ENCODE measurements around the gene TCF7L2. TPM values are rescaled to one million over a fixed set of nuclear protein-coding genes. Genes with fewer than 3 reads are reported as not detected.

Gene TCF7L2
- total RNA-seq, 2 experiments from 2014 or later: 2.0 to 2.1 TPM

DNA sequence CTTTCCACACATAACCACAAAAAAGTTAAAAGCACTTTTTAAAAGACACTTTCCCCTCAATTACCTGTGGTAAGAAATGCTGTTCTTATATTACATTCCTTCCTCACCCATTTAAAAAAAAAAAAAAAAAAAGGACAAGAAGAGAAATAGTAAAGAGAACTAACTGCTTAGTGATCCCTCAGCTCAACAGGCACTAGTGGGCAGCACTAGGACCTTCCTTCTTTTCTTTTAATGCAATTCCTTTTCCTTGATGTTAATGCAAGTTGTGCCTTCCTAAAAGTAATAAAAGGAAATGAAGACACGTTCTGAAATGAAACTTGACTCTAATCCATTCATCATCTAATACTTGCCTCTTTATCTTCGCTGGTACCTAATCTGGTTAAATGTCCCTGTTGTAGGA, 189.7 kb downstream of the TCF7L2 start:
- H3K27ac Mint-ChIP-seq: no peak overlapping the region
- no peaks in the 10 kb centered on the region for H3K4me1 Mint-ChIP-seq (ENCODE audit: low read depth)
- no peak for DNase-seq
- no peak overlapping the region for H3K4me3 Mint-ChIP-seq
- CTCF ChIA-PET: interaction anchor here (0.7 to 1.0 kb wide), 2 partner anchors 246 to 598 kb away, joined by 3 to 4 read pairs; no protein-coding TSS in a partner anchor
- intact Hi-C loops (cut with micrococcal nuclease): no loop called here
- H3K36me3 Mint-ChIP-seq (ENCODE audit: low read depth): no peaks in the 10 kb centered on the region
- H3K27me3 Mint-ChIP-seq (ENCODE audit: low read depth): no peaks in the 10 kb centered on the region
- H3K9me3 Mint-ChIP-seq: no peaks in the 10 kb centered on the region

DNA sequence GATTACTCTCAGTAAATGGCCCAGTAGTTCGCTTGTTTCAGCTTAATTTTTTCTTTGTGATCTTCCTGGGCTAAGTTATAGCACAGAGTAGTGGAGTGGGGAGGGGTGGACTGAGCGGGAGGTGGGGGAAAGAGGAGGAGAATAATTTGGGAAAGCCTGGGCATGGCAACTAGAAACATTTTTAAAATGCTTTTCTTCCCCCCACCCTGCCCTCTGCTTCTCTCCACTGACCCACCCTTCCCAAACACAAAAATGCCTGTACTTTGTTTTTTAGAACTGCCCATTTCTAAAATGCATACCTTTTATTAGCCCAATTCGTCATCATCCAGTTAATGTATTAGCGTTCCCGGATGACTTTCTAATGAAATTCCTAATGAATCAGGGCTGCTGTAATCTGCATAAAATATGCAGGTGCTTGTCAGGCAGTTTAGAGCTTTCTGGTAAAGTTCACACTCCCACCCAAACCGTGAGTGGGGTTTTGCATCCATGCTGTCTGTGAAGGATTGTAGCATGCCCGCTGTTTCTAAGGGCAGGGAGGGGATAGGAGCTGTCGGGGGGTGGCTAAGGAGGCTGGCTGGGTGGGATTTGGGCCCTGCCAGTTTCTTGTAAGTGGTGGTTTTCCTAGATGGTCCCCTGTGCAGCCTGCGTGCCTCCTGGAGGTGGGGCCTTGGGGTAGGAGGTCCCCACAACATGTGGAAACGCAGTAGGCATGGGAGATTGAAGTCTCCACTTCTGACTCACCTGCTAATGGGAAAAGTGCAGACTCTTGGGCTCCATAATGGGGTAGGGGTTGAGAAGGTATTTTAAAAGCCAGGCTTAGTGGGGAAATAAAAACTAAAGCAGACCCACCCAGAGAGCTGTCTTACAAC, 190.3 kb downstream of the TCF7L2 start:
- no peaks in the 10 kb centered on the region for H3K36me3 Mint-ChIP-seq (ENCODE audit: low read depth)
- no peaks in the 10 kb centered on the region for H3K4me1 Mint-ChIP-seq (ENCODE audit: low read depth)
- H3K27ac Mint-ChIP-seq: no peak overlapping the region
- CTCF ChIA-PET: interaction anchor here (0.7 kb wide), 1 partner anchor 599 kb away, joined by 3 read pairs; no protein-coding TSS in a partner anchor
- H3K9me3 Mint-ChIP-seq: no peaks in the 10 kb centered on the region
- H3K4me3 Mint-ChIP-seq: no peak overlapping the region
- DNase-seq: no peak
- no peaks in the 10 kb centered on the region for H3K27me3 Mint-ChIP-seq (ENCODE audit: low read depth)
- intact Hi-C loops (cut with micrococcal nuclease): no loop called here

DNA sequence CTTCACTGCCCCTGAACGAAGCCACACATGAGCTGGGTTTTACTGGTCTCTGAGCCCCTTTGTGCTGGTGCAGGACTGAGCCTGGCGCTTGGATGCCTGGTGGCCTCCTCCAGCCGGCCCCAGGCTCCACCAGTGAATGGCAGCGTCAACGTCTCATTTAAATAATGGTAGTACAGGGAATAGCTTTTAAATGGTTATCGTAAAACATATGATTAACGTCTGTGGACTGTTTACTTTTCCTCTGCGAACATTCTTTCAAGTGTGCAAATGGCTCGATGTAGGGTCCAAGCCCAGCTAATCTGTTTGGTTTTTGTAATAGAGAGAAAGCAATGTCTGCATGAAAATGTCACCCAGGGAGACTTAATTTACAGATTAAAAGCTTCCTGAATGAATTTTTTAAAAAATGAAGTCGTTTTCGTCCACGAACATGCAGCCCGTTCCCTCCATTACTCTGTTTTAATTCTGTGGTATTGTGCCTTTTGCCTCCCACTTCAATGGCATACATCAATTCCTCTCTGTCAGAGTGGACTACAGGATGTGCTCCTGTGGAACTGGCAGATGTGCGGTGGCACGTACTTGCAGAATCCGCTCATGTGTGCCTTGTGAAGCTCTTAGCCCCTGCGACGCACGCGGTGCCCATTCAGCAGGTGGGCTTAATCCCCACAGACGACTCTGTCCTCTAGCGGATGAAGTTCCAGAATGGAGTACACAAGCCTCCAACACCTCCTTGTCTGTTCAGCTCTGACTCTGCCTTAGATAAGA, 192.7 kb downstream of the TCF7L2 start:
- H3K4me3 Mint-ChIP-seq: no peak overlapping the region
- H3K27me3 Mint-ChIP-seq (ENCODE audit: low read depth): no peaks in the 10 kb centered on the region
- no peak for DNase-seq
- CTCF ChIA-PET: no interaction called here
- H3K9me3 Mint-ChIP-seq: no peaks in the 10 kb centered on the region
- H3K4me1 Mint-ChIP-seq (ENCODE audit: low read depth): no peaks in the 10 kb centered on the region
- no peaks in the 10 kb centered on the region for H3K36me3 Mint-ChIP-seq (ENCODE audit: low read depth)
- H3K27ac Mint-ChIP-seq: no peak overlapping the region
- intact Hi-C loops (cut with micrococcal nuclease): no loop called here

DNA sequence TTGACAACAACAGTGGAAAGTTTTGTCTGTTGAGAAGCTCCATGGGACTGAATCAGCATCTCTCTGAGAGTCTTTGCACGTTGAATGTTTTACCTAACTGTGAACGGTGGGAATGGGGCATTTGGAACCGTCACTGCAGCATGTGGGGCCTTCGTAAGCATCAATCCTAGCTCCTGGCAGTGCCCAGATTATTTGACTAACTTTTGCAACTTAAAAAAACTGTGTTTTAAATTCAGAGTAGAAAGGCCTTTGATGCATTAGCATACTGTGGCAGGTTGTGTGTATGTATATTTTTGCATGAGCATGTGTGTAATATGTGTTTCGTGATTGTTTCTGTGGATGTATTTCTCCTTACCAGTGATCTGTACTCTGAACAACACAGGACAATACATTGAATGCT, 194.5 kb downstream of the TCF7L2 start:
- DNase-seq: no peak
- Mint-ChIP-seq H3K27me3 (ENCODE audit: low read depth) (no peaks in the 10 kb centered on the region), H3K27ac (no peak overlapping the region), H3K36me3 (ENCODE audit: low read depth) (no peaks in the 10 kb centered on the region), H3K4me3 (no peak overlapping the region), H3K4me1 (ENCODE audit: low read depth) (no peaks in the 10 kb centered on the region), H3K9me3 (no peaks in the 10 kb centered on the region)
- intact Hi-C loops (cut with micrococcal nuclease): no loop called here
- CTCF ChIA-PET: no interaction called here

DNA sequence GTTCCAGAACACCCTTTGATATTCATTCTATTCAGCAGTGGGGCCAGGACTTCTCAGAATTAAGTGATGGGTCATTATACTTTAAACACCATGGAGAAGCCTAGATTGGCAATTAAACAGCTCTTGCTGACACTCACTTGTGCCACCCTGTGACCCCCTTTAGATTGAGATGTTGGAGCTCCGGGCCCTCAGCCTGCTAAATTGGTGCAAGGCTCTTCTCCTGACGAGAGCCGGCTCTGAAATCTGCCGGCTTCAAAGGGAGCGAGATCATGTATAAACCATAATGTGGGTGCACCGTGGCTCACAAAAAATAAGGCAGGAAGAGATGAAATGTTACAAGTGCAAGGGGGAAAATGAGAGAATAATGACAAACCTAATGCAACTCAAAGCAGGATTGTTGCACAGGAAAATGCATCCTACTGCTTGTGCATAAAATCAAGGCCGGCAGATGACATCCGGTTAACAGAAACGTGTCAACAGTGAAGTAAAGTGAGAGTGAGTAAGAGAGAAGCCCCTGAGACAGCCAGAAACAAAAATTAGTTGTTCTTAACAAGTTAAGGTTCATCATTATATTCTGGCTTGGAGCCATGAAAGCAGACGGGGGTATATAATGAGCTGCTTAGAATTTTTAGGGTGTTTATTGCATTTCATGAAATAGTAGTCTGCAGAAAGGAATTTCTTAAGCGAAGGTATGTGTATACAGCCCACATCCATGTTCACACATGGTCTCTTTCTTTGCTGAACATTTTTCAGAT, 198.2 kb downstream of the TCF7L2 start:
- CTCF ChIA-PET: no interaction called here
- no peak for DNase-seq
- intact Hi-C loops (cut with micrococcal nuclease): no loop called here
- Mint-ChIP-seq H3K9me3 (no peaks in the 10 kb centered on the region), H3K27ac (no peak overlapping the region), H3K4me3 (no peak overlapping the region), H3K4me1 (ENCODE audit: low read depth) (no peaks in the 10 kb centered on the region), H3K36me3 (ENCODE audit: low read depth) (peaks cover 7% of the 10 kb centered on the region), H3K27me3 (ENCODE audit: low read depth) (no peaks in the 10 kb centered on the region)

DNA sequence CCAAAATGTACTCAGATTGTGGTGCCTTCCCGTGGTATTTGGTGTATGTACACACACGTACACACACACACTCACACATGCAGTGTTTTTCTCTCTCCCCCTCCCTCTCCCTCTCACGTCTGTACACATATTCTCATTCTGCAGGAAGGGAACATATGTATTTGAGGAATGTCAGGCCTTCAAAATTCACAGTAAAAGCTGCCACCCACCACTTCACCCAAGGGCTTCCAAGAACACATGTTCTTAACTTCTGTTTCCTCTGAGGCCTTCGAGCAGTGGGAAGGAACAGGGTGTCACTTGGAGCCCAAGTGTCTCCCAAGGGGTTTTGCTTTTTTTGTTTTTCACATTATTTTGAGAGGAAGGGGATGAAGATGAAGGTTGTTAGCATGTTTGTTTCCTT, 198.9 kb downstream of the TCF7L2 start:
- Mint-ChIP-seq H3K4me3 (no peak overlapping the region), H3K27me3 (ENCODE audit: low read depth) (no peaks in the 10 kb centered on the region), H3K27ac (no peak overlapping the region), H3K4me1 (ENCODE audit: low read depth) (no peaks in the 10 kb centered on the region), H3K9me3 (no peaks in the 10 kb centered on the region), H3K36me3 (ENCODE audit: low read depth) (peaks cover 7% of the 10 kb centered on the region)
- CTCF ChIA-PET: no interaction called here
- no peak for DNase-seq
- intact Hi-C loops (cut with micrococcal nuclease): no loop called here

DNA sequence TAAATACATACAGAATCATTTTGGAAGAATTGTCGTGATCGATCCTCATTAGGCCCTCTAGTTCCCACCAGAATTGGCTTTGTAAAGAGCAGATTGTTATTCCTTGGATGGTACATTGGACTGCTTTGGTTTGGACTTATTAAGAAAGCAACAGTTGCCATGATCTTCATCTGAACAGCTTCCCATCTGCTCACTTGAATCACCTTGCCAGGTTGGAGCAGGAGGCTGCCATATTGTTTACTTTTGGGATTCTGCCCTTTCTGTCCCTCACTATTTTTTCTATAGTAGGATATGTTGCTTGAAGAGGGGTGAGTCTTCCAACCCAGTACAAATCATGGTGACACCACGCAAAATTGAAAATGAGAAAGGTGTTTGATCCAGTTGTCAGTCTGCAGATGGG, 199.6 kb downstream of the TCF7L2 start:
- intact Hi-C loops (cut with micrococcal nuclease): no loop called here
- Mint-ChIP-seq H3K27me3 (ENCODE audit: low read depth) (no peaks in the 10 kb centered on the region), H3K27ac (no peak overlapping the region), H3K4me3 (no peak overlapping the region), H3K9me3 (no peaks in the 10 kb centered on the region), H3K4me1 (ENCODE audit: low read depth) (no peaks in the 10 kb centered on the region), H3K36me3 (ENCODE audit: low read depth) (peaks cover 7% of the 10 kb centered on the region)
- CTCF ChIA-PET: no interaction called here
- DNase-seq: no peak

DNA sequence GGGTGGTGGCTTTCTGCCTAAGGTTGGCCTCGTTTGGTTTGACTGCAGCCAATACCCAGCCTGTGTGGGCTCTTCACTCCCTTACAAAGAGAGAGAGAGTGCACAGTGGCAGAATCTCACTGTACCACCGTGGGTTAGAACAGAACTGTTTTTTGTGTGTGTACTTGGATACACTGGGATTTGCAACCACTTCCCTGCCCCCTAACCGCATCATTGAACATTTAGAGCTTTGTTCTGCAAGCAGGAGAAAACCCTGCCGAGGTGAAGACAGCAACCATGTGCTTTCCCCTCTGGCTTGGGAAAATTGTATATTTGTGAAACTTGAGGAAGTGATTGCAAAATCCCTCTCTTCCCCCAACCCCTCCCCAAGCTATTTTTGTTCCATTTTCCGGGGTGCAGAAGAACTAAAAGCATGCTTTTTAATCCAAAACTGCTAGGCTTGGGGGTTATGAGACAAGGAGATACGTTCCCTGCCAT, 201.2 kb downstream of the TCF7L2 start:
- peaks cover 7% of the 10 kb centered on the region for H3K36me3 Mint-ChIP-seq (ENCODE audit: low read depth)
- H3K27me3 Mint-ChIP-seq (ENCODE audit: low read depth): no peaks in the 10 kb centered on the region
- H3K4me1 Mint-ChIP-seq (ENCODE audit: low read depth): no peaks in the 10 kb centered on the region
- CTCF ChIA-PET: no interaction called here
- H3K4me3 Mint-ChIP-seq: no peak overlapping the region
- H3K9me3 Mint-ChIP-seq: no peaks in the 10 kb centered on the region
- intact Hi-C loops (cut with micrococcal nuclease): no loop called here
- no peak overlapping the region for H3K27ac Mint-ChIP-seq
- no peak for DNase-seq

DNA sequence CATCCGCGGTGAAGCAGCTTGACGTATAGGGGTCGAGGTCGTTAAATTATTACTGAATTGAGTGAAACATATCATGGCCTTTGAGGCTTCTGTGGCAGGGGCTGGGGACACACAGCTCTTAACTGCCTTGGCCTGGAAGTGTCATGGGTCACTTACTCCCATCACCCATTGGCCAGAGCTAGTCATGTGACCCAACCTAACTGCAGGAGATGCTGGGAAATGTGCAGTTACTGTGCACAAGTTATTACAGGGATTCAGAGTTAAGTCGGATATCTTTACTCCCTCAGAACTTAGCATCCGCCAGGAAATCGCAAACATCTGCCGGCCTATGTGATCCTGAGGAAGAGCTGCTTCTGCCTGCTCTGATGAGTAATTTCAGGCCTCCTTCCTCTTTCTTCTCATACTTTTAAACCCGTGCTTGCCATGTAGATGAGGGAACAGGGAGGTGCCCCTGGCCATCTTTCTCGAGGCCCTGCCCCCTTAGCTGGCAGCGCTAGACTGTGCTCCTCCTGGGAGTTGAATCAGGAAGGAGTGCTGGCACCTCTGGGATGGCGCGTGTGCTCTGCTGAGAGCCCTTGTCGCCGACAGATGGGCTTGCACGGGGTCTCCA, 203.6 kb downstream of the TCF7L2 start:
- Mint-ChIP-seq H3K4me3 (no peak overlapping the region), H3K27ac (no peak overlapping the region), H3K4me1 (ENCODE audit: low read depth) (no peaks in the 10 kb centered on the region), H3K27me3 (ENCODE audit: low read depth) (no peaks in the 10 kb centered on the region), H3K36me3 (ENCODE audit: low read depth) (peaks cover 7% of the 10 kb centered on the region), H3K9me3 (no peaks in the 10 kb centered on the region)
- CTCF ChIA-PET: no interaction called here
- no peak for DNase-seq
- intact Hi-C loops (cut with micrococcal nuclease): no loop called here

DNA sequence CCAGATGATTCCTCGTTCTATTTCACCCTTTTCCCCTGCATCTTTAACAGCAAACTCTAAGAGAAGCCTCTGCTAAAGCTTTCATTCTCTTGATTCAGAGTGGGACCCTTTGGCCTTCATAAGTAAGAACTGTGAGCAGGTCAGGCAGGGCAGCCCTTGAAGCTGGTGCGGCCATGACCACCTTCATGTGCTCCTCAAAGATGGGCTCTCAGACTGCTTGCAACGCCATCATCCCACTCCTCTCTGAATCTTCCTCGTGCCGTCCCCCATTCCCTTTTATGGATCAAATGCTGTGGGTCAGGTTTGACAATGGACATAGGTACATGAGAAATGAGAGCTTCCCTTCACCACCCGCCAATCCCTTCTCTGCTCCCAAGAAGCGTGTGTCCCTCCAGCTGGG, 207.4 kb downstream of the TCF7L2 start:
- intact Hi-C loops (cut with micrococcal nuclease): no loop called here
- CTCF ChIA-PET: no interaction called here
- no peak overlapping the region for H3K27ac Mint-ChIP-seq
- H3K4me3 Mint-ChIP-seq: no peak overlapping the region
- H3K4me1 Mint-ChIP-seq (ENCODE audit: low read depth): no peaks in the 10 kb centered on the region
- H3K36me3 Mint-ChIP-seq (ENCODE audit: low read depth): peaks cover 5% of the 10 kb centered on the region
- DNase-seq: no peak
- no peaks in the 10 kb centered on the region for H3K27me3 Mint-ChIP-seq (ENCODE audit: low read depth)
- H3K9me3 Mint-ChIP-seq: no peaks in the 10 kb centered on the region

DNA sequence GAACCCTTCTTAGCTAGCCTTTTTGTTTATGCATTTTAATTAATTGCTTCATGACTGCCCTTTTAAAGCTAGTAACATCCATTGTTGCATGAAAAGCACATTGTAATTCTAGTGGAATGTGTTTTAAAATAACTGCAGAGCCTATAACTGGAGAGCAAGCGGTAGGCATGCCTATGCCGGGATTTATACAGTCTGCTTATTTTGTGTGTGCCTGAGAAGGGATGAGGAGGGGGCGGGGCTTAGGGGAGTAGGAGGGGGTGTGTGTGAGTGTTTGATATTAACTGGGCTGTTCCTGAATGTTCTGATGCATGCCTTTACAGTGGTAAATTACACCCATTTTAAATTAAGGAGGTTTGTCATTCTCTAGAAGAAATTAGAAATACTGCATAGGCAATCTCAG, 208.1 kb downstream of the TCF7L2 start:
- CTCF ChIA-PET: no interaction called here
- DNase-seq: no peak
- Mint-ChIP-seq H3K9me3 (no peaks in the 10 kb centered on the region), H3K36me3 (ENCODE audit: low read depth) (peaks cover under 1% of the 10 kb centered on the region), H3K27me3 (ENCODE audit: low read depth) (no peaks in the 10 kb centered on the region), H3K4me1 (ENCODE audit: low read depth) (no peaks in the 10 kb centered on the region), H3K27ac (no peak overlapping the region), H3K4me3 (no peak overlapping the region)
- intact Hi-C loops (cut with micrococcal nuclease): no loop called here

DNA sequence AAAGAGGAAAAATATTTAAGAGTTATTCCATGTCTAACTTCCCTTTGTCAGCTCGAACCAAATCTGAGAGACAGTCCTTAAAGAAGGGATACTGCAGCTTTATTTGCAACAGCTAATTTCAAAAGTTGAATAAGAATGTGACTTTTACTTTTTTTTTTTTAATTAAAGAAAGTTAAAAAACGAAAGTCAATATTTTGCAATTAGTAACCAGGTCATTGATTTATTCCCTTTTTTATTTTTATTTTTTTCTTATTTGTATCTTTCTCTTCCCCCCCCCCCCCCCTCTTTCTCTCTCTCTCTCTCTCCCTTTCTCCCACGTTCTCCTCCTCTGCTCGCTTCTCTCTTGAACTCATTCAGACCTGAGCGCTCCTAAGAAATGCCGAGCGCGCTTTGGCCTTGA, 209.5 kb downstream of the TCF7L2 start:
- Mint-ChIP-seq H3K27ac (no peak overlapping the region), H3K36me3 (ENCODE audit: low read depth) (no peaks in the 10 kb centered on the region), H3K4me1 (ENCODE audit: low read depth) (no peaks in the 10 kb centered on the region), H3K27me3 (ENCODE audit: low read depth) (no peaks in the 10 kb centered on the region), H3K9me3 (no peaks in the 10 kb centered on the region), H3K4me3 (no peak overlapping the region)
- DNase-seq: no peak
- intact Hi-C loops (cut with micrococcal nuclease): no loop called here
- CTCF ChIA-PET: no interaction called here

All from activated naive CD4-positive, alpha-beta T cell treated with anti-CD3 and anti-CD28 coated beads for 36 hours (primary cell).